HCT116 (cell line): Measurements from ENCODE around the gene ABHD12B. TPM values are rescaled to one million over a fixed set of nuclear protein-coding genes. Genes with fewer than 3 reads are reported as not detected.

Source experiments
- ATAC-seq: fragments of 200-7000 bp; cut with Tn5 transposase; 2 replicates; pipeline ENCODE4 v1.9.1; 2020; ENCODE audit warnings: mild to moderate bottlenecking, moderate library complexity
- BruUV-seq: library from RNA; stranded (reverse); fragments of 400-500 nt; replicated peaks from 2 replicates; lab custom pipeline; 2021; lab: Mats Ljungman, UMichigan
- CTCF ChIA-PET: fragments of 300-600 bp; sonication (Branson Sonifier 250); formaldehyde crosslinking; loops from one replicate; lab custom pipeline; 2021; ENCODE audit warnings: antibody characterized with exemption; lab: Charles Lee
- POLR2A ChIA-PET: fragments of 300-600, 350-600 bp; sonication (Branson Sonifier 250); formaldehyde crosslinking; loops from one replicate; lab custom pipeline; 2021; ENCODE audit warnings: antibody characterized with exemption; lab: Charles Lee
- RAD21 ChIA-PET, 2 experiments: fragments of 300-600 bp; sonication (Branson Sonifier 250); formaldehyde crosslinking; loops; one replicate each; lab custom pipeline; 2023; ENCODE audit warnings: low total read pairs in 2 of 2; ENCODE audit not compliant: uncharacterized antibody in 2 of 2, unreplicated experiment in 2 of 2, low non-redundant PET in 1 of 2; lab: Charles Lee
- DNase-seq: peaks from one replicate; pipeline ENCODE4 v3.0.0-alpha.2; 2010; ENCODE audit warnings: low read depth, low spot score
- H2AFZ ChIP-seq: fragments of 200-600 bp; shearing (Covaris generic), sonication (generic); 2 replicates; pipeline ENCODE4 v1.6.1; 2017; ENCODE audit warnings: low read depth, mixed run types, mixed read lengths, antibody characterized with exemption, low read length; ENCODE audit not compliant: poor library complexity, severe bottlenecking
- H3K27ac ChIP-seq: 2 replicates; pipeline ENCODE4 v1.5.1; 2012; ENCODE audit warnings: low read depth, low read length
- H3K27me3 ChIP-seq: fragments of 200-600 bp; sonication (generic); 2 replicates; pipeline ENCODE4 v1.6.1; 2016; ENCODE audit warnings: mixed run types, low read length, mixed read lengths; ENCODE audit not compliant: insufficient read depth
- H3K36me3 ChIP-seq, 2 experiments: fragments of 200-500 bp in 1 of 2; fragments of 200-600 bp in 1 of 2; sonication (Bioruptor generic) in 1 of 2; sonication (generic) in 1 of 2; 2 replicates each; pipeline versions ENCODE4 v1.5.1 to v1.6.1; 2014 to 2016; ENCODE audit warnings: low read length in 2 of 2, inconsistent platforms in 1 of 2, mixed read lengths in 1 of 2, mixed run types in 1 of 2; ENCODE audit not compliant: insufficient read depth in 2 of 2, control insufficient read depth in 1 of 2
- H3K4me1 ChIP-seq, 2 experiments: fragments of 200-600 bp in 1 of 2; sonication (generic) in 1 of 2; 2 replicates each; pipeline versions ENCODE4 v1.5.1 to v1.6.1; 2012 to 2017; ENCODE audit warnings: low read length in 2 of 2, inconsistent platforms in 1 of 2, mild to moderate bottlenecking in 1 of 2, mixed read lengths in 1 of 2, mixed run types in 1 of 2, moderate library complexity in 1 of 2; ENCODE audit not compliant: insufficient read depth in 2 of 2, control insufficient read depth in 1 of 2
- H3K4me2 ChIP-seq: fragments of 200-600 bp; sonication (generic); 2 replicates; pipeline ENCODE4 v1.6.1; 2017; ENCODE audit warnings: mixed run types, low read length, mixed read lengths
- H3K4me3 ChIP-seq, 2 experiments: fragments of 200-600 bp in 1 of 2; sonication (generic) in 1 of 2; replicated peaks in 1 of 2; 2 replicates each; pipeline ENCODE4 v1.5.1; 2011 to 2016; ENCODE audit warnings: low read length in 2 of 2, control low read depth in 1 of 2, low read depth in 1 of 2, mild to moderate bottlenecking in 1 of 2, mixed read lengths in 1 of 2, mixed run types in 1 of 2
- H3K79me2 ChIP-seq: fragments of 200-600 bp; sonication (generic); 2 replicates; pipeline ENCODE4 v1.6.1; 2017; ENCODE audit warnings: mild to moderate bottlenecking, mixed run types, low read length, moderate library complexity, mixed read lengths; ENCODE audit not compliant: insufficient read depth
- H3K9ac ChIP-seq: fragments of 200-600 bp; sonication (generic); 2 replicates; pipeline ENCODE4 v1.6.1; 2016; ENCODE audit warnings: low read length, mixed read lengths
- H3K9me2 ChIP-seq: fragments of 200-600 bp; sonication (generic), shearing (Covaris generic); 2 replicates; pipeline ENCODE4 v1.6.1; 2017; ENCODE audit warnings: mixed run types, mild to moderate bottlenecking, moderate library complexity; ENCODE audit not compliant: insufficient read depth
- H3K9me3 ChIP-seq, 2 experiments: fragments of 200-500 bp in 1 of 2; fragments of 200-600 bp in 1 of 2; sonication (Bioruptor generic) in 1 of 2; sonication (generic) in 1 of 2; 2 replicates each; pipeline ENCODE4 v1.6.1; 2014 to 2017; ENCODE audit warnings: low read length in 2 of 2, mixed read lengths in 2 of 2, inconsistent platforms in 1 of 2, low read depth in 1 of 2, mild to moderate bottlenecking in 1 of 2, mixed run types in 1 of 2, moderate library complexity in 1 of 2; ENCODE audit not compliant: control insufficient read depth in 1 of 2, insufficient read depth in 1 of 2
- H4K20me1 ChIP-seq: fragments of 200-600 bp; sonication (generic), shearing (Covaris generic); 2 replicates; pipeline ENCODE4 v1.6.1; 2017; ENCODE audit warnings: mixed run types, mild to moderate bottlenecking, moderate library complexity; ENCODE audit not compliant: insufficient read depth
- CBX3 ChIP-seq: IDR thresholded peaks from 2 replicates; pipeline ENCODE4 v1.6.1; 2012; ENCODE audit warnings: low read depth
- CEBPB ChIP-seq: IDR thresholded peaks from 2 replicates; pipeline ENCODE4 v1.6.1; 2012; ENCODE audit warnings: low read depth
- JUND ChIP-seq: IDR thresholded peaks from 2 replicates; pipeline ENCODE4 v1.6.1; 2012
- intact Hi-C: fragments of 100-400 bp; cut with micrococcal nuclease; formaldehyde crosslinking; loops from 2 replicates; pipeline ENCODE4 v1.10.0; 2022
- total RNA-seq: library from RNA; stranded (reverse); gene quantifications from one replicate; pipeline ENCODE4 v1.2.1, GENCODE V29; 2021; ENCODE audit not compliant: unreplicated experiment

ABHD12B gene
- total RNA-seq, 1 experiment from 2014 or later = 0.74 TPM

- Histone ChIP-seq H3K4me2 (no peak overlapping the region), H3K9ac (no peak overlapping the region), H3K27me3 (no peaks in the 10 kb centered on the region), H3K4me3 (no peak overlapping the region), H3K4me1 (peaks cover 0 to 3% of the 10 kb centered on the region in 2 experiments; a peak in 1 of 4 replicates), H3K79me2 (no peaks in the 10 kb centered on the region), H3K27ac (no peak overlapping the region), H2AFZ (no peak overlapping the region), H3K36me3 (no peaks in the 10 kb centered on the region), H3K9me2 (no peaks in the 10 kb centered on the region), H4K20me1 (no peaks in the 10 kb centered on the region), H3K9me3 (no peaks in the 10 kb centered on the region)
- POLR2A ChIA-PET = no interaction called here
- no peak for TF ChIP-seq CEBPB
- ATAC-seq (no peak), DNase-seq (no peak)
- BruUV-seq = no TSS peak
- CTCF ChIA-PET = no interaction called here
- intact Hi-C loops = no loop called here
- RAD21 ChIA-PET = no interaction called here
Measured at GRCh38 chr14:50837850-50838470, 33.9 kb upstream of the ABHD12B start.

GRCh38 chr14:50839048-50839447 is 32.8 kb upstream of the ABHD12B start:
- ATAC-seq (no peak), DNase-seq (no peak)
- Histone ChIP-seq H3K27me3 (no peaks in the 10 kb centered on the region), H3K4me1 (peaks cover 0 to 3% of the 10 kb centered on the region in 2 experiments; a peak in 1 of 4 replicates), H2AFZ (no peak overlapping the region), H3K36me3 (no peaks in the 10 kb centered on the region), H3K9me3 (no peaks in the 10 kb centered on the region), H3K27ac (no peak overlapping the region), H4K20me1 (no peaks in the 10 kb centered on the region), H3K79me2 (no peaks in the 10 kb centered on the region), H3K4me2 (no peak overlapping the region), H3K4me3 (no peak overlapping the region), H3K9me2 (no peaks in the 10 kb centered on the region), H3K9ac (no peak overlapping the region)
- TF ChIP-seq JUND (no peak), CBX3 (no peak)
- RAD21 ChIA-PET = no interaction called here
- no TSS peak for BruUV-seq
- intact Hi-C loops = no loop called here
- POLR2A ChIA-PET = no interaction called here
- CTCF ChIA-PET = no interaction called here
